ENCODE results near the gene LIAS. TPM values are rescaled to one million over a fixed set of nuclear protein-coding genes. Genes with fewer than 3 reads are reported as not detected.

The LIAS gene
- total and polyA plus RNA-seq, 2 of the 13 experiments (the other 11 are each of a cell fraction or from before 2014, with no cell fraction given), result 16.0 to 16.6 TPM

GRCh38 chr4:39458505-39459300 lies at the start of gene LIAS, which contains the start of gene RPL9 (continued):
- no peak; the same call in none of the 2 replicates for TF ChIP-seq ELF1 (CRISPR knock-in tag; IDR thresholded peaks at IDR 0.05)
- TF ChIP-seq ZBTB1 (CRISPR knock-in tag; IDR thresholded peaks at IDR 0.05; ENCODE audit: borderline replicate concordance), result no peak
- TF ChIP-seq ZNF747 (CRISPR knock-in tag; IDR thresholded peaks at IDR 0.05; ENCODE audit: borderline replicate concordance), result peak; percentile 80
- 0 out of 2 replicates have a peak, but pooled peaks have one; percentile 66 for TF ChIP-seq ZNF253 (CRISPR knock-in tag; IDR thresholded peaks at IDR 0.05; ENCODE audit: borderline replicate concordance)
- TF ChIP-seq, protein P1, sequence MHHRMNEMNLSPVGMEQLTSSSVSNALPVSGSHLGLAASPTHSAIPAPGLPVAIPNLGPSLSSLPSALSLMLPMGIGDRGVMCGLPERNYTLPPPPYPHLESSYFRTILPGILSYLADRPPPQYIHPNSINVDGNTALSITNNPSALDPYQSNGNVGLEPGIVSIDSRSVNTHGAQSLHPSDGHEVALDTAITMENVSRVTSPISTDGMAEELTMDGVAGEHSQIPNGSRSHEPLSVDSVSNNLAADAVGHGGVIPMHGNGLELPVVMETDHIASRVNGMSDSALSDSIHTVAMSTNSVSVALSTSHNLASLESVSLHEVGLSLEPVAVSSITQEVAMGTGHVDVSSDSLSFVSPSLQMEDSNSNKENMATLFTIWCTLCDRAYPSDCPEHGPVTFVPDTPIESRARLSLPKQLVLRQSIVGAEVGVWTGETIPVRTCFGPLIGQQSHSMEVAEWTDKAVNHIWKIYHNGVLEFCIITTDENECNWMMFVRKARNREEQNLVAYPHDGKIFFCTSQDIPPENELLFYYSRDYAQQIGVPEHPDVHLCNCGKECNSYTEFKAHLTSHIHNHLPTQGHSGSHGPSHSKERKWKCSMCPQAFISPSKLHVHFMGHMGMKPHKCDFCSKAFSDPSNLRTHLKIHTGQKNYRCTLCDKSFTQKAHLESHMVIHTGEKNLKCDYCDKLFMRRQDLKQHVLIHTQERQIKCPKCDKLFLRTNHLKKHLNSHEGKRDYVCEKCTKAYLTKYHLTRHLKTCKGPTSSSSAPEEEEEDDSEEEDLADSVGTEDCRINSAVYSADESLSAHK (CRISPR knock-in tag; IDR thresholded peaks at IDR 0.05; ENCODE audit: borderline replicate concordance), result peak; percentile 53; the same call in 1 of the 2 replicates
- 0 out of 2 replicates have a peak, but pooled peaks have one; percentile 20 for TF ChIP-seq ETV6 (CRISPR knock-in tag; conservative IDR thresholded peaks at IDR 0.05)
- no peak for TF ChIP-seq MBNL3 (CRISPR knock-in tag; conservative IDR thresholded peaks at IDR 0.05)
- TF ChIP-seq KDM2A (CRISPR knock-in tag; IDR thresholded peaks at IDR 0.05; ENCODE audit: borderline replicate concordance, low read depth), result peak; percentile 77; the same call in 1 of the 2 replicates
- TF ChIP-seq, protein P2, sequence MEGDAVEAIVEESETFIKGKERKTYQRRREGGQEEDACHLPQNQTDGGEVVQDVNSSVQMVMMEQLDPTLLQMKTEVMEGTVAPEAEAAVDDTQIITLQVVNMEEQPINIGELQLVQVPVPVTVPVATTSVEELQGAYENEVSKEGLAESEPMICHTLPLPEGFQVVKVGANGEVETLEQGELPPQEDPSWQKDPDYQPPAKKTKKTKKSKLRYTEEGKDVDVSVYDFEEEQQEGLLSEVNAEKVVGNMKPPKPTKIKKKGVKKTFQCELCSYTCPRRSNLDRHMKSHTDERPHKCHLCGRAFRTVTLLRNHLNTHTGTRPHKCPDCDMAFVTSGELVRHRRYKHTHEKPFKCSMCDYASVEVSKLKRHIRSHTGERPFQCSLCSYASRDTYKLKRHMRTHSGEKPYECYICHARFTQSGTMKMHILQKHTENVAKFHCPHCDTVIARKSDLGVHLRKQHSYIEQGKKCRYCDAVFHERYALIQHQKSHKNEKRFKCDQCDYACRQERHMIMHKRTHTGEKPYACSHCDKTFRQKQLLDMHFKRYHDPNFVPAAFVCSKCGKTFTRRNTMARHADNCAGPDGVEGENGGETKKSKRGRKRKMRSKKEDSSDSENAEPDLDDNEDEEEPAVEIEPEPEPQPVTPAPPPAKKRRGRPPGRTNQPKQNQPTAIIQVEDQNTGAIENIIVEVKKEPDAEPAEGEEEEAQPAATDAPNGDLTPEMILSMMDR (CRISPR knock-in tag; IDR thresholded peaks at IDR 0.05), result no peak
- peak; percentile 98 for TF ChIP-seq ATF7 (IDR thresholded peaks at IDR 0.05)
- peak; percentile 97 for TF ChIP-seq ATF7 (CRISPR knock-in tag; IDR thresholded peaks at IDR 0.05)
- no peak for TF ChIP-seq MIER2 (CRISPR knock-in tag; IDR thresholded peaks at IDR 0.05)
- TF ChIP-seq AGO2 (optimal IDR thresholded peaks at IDR 0.05; ENCODE audit: low read depth, low read length), result peak; percentile 98
- TF ChIP-seq ZNF280D (CRISPR knock-in tag; IDR thresholded peaks at IDR 0.05), result peak; percentile 43; the same call in 1 of the 2 replicates
- TF ChIP-seq, protein P3, sequence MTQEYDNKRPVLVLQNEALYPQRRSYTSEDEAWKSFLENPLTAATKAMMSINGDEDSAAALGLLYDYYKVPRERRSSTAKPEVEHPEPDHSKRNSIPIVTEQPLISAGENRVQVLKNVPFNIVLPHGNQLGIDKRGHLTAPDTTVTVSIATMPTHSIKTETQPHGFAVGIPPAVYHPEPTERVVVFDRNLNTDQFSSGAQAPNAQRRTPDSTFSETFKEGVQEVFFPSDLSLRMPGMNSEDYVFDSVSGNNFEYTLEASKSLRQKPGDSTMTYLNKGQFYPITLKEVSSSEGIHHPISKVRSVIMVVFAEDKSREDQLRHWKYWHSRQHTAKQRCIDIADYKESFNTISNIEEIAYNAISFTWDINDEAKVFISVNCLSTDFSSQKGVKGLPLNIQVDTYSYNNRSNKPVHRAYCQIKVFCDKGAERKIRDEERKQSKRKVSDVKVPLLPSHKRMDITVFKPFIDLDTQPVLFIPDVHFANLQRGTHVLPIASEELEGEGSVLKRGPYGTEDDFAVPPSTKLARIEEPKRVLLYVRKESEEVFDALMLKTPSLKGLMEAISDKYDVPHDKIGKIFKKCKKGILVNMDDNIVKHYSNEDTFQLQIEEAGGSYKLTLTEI (CRISPR knock-in tag; conservative IDR thresholded peaks at IDR 0.05), result no peak
- peak; percentile 79 for TF ChIP-seq RBM39 (IDR thresholded peaks at IDR 0.05; ENCODE audit: low read depth, low read length, poor library complexity, severe bottlenecking)
- TF ChIP-seq ESRRA (CRISPR knock-in tag; IDR thresholded peaks at IDR 0.05; ENCODE audit: low read depth), result no peak
- TF ChIP-seq ZNF446 (CRISPR knock-in tag; IDR thresholded peaks at IDR 0.05), result no peak
- TF ChIP-seq FOXK1 (CRISPR knock-in tag; IDR thresholded peaks at IDR 0.05; ENCODE audit: borderline replicate concordance, low read depth), result peak; percentile 96; the same call in 1 of the 2 replicates
- no peak for TF ChIP-seq PRPF4 (IDR thresholded peaks at IDR 0.05; ENCODE audit: low read depth, low read length, poor library complexity, severe bottlenecking)

All from HepG2 (cell line).